Keratinocyte (primary cell): Measurements from ENCODE around the gene TENM4. TPM values are rescaled to one million over a fixed set of nuclear protein-coding genes. Genes with fewer than 3 reads are reported as not detected.

Experiments used
- DNase-seq: peaks from one replicate; pipeline ENCODE4 v3.0.0-alpha.2; 2011; ENCODE audit warnings: low read depth, missing footprints, low spot score
- FAIRE-seq: peaks from 2 replicates; lab custom pipeline; 2011; peaks lifted over from hg19 to GRCh38; lab: Jason Lieb, UNC
- H2AFZ ChIP-seq: 2 replicates; pipeline ENCODE4 v1.6.0; 2012; ENCODE audit warnings: low read length, control low read depth, inconsistent platforms; ENCODE audit not compliant: control insufficient read depth
- H3K27ac ChIP-seq: 2 replicates; pipeline ENCODE4 v1.5.1; 2011; ENCODE audit warnings: low read length; ENCODE audit not compliant: control insufficient read depth, insufficient read depth
- H3K27me3 ChIP-seq: 3 replicates; pipeline ENCODE4 v1.6.0; 2011; ENCODE audit warnings: low read length; ENCODE audit not compliant: control insufficient read depth, insufficient read depth; ENCODE audit errors: extremely low read depth
- H3K36me3 ChIP-seq, 2 experiments: 2 replicates in 1 of 2; 3 replicates in 1 of 2; pipeline ENCODE4 v1.5.1; 2011; ENCODE audit warnings: low read length in 2 of 2, mild to moderate bottlenecking in 1 of 2; ENCODE audit not compliant: control insufficient read depth in 2 of 2, insufficient read depth in 2 of 2; ENCODE audit errors: extremely low read depth in 1 of 2
- H3K4me1 ChIP-seq: 3 replicates; pipeline ENCODE4 v1.5.1; 2011; ENCODE audit warnings: low read length; ENCODE audit not compliant: control insufficient read depth, insufficient read depth; ENCODE audit errors: extremely low read depth
- H3K4me2 ChIP-seq: 3 replicates; pipeline ENCODE4 v1.6.0; 2011; ENCODE audit warnings: low read depth, low read length; ENCODE audit not compliant: control insufficient read depth, insufficient read depth; ENCODE audit errors: extremely low read depth
- H3K4me3 ChIP-seq, 3 experiments: fragments of 200-600 bp in 1 of 3; sonication (generic) in 1 of 3; 2 replicates in 2 of 3; 3 replicates in 1 of 3; pipeline ENCODE4 v1.5.1; 2011 to 2016; ENCODE audit warnings: low read length in 3 of 3, mild to moderate bottlenecking in 3 of 3, control low read depth in 2 of 3, inconsistent platforms in 1 of 3, low read depth in 1 of 3, mixed read lengths in 1 of 3, mixed run types in 1 of 3, moderate library complexity in 1 of 3; ENCODE audit not compliant: control insufficient read depth in 2 of 3, insufficient read depth in 2 of 3; ENCODE audit errors: extremely low read depth in 1 of 3
- H3K79me2 ChIP-seq: 2 replicates; pipeline ENCODE4 v1.6.0; 2012; ENCODE audit warnings: low read length; ENCODE audit not compliant: control insufficient read depth, insufficient read depth
- H3K9ac ChIP-seq: 3 replicates; pipeline ENCODE4 v1.6.0; 2011; ENCODE audit warnings: low read length; ENCODE audit not compliant: control insufficient read depth, insufficient read depth; ENCODE audit errors: extremely low read depth
- H3K9me1 ChIP-seq: 3 replicates; pipeline ENCODE4 v1.6.0; 2011; ENCODE audit warnings: low read length; ENCODE audit not compliant: control insufficient read depth, insufficient read depth; ENCODE audit errors: extremely low read depth
- H3K9me3 ChIP-seq: 2 replicates; pipeline ENCODE4 v1.5.1; 2012; ENCODE audit warnings: low read depth, low read length; ENCODE audit not compliant: control insufficient read depth
- H4K20me1 ChIP-seq: 3 replicates; pipeline ENCODE4 v1.6.0; 2011; ENCODE audit warnings: low read length; ENCODE audit not compliant: control insufficient read depth, insufficient read depth; ENCODE audit errors: extremely low read depth
- CTCF ChIP-seq, 3 experiments: IDR thresholded peaks in 1 of 3; conservative IDR thresholded peaks in 1 of 3; optimal IDR thresholded peaks in 1 of 3; 2 replicates in 2 of 3; 3 replicates in 1 of 3; pipeline versions ENCODE3 to v1.5.1; 2011; ENCODE audit warnings: low read length in 3 of 3, mild to moderate bottlenecking in 3 of 3, moderate library complexity in 2 of 3, control low read depth in 1 of 3, inconsistent platforms in 1 of 3; ENCODE audit not compliant: insufficient read depth in 2 of 3; ENCODE audit errors: extremely low read depth in 1 of 3
- EZH2 ChIP-seq: IDR thresholded peaks from one replicate; pipeline ENCODE4 v1.6.1; 2012; ENCODE audit warnings: inconsistent platforms, mild to moderate bottlenecking, low read length, moderate library complexity
- dilution Hi-C: fragments of 300-500 bp; cut with MboI; formaldehyde crosslinking; loops from one replicate; pipeline ENCODE4 v1.7.0; 2020; ENCODE audit warnings: low sequenced_read_pairs; ENCODE audit not compliant: extremely low pct_ligation_motif_present
- polyA plus RNA-seq, 5 experiments: library from polyadenylated mRNA; depleted of rRNA in 3 of 5; stranded (reverse) in 3 of 5; stranded (forward) in 1 of 5; unstranded in 1 of 5; fragments of >200 nt; gene quantifications; 1 replicate in 1 of 5; 2 replicates in 3 of 5; 3 replicates in 1 of 5; pipeline versions ENCODE4 v1.2.1 to v1.2.3, GENCODE V29; 2011 to 2012; ENCODE audit warnings: missing spikeins in 2 of 5, low read depth in 1 of 5, low replicate concordance in 1 of 5

The TENM4 gene
- polyA plus RNA-seq, 1 donor (not counting 4 experiments of a cell fraction or from before 2014, with no cell fraction given) = 3.5 TPM

DNA sequence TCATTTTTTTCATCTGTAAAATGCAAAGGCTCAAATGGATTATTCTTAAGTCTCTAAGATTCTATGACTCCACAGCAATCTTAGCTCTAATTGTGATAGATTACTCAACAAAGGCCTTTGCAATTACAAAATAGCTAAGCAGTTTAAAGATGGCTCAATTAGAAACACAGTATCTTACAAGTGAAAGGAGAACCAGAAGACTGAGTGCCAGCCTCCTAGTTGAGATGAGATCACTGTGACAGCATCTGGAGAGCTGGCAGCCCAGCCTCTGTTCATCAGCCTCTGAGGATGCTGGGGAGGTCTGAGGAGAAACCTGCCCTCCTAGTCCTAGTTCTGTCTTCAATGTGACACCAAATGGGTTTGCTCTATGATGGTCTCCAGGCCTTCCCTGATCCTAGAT is 707.8 kb downstream of the TENM4 start:
- Histone ChIP-seq H3K4me2 (no peak overlapping the region), H3K36me3 (peaks cover 0 to 1% of the 10 kb centered on the region in 2 experiments), H3K4me3 (no peak overlapping the region), H3K27ac (no peak overlapping the region), H3K4me1 (no peaks in the 10 kb centered on the region), H3K79me2 (no peaks in the 10 kb centered on the region), H3K27me3 (no peaks in the 10 kb centered on the region), H2AFZ (no peak overlapping the region), H3K9ac (no peak overlapping the region), H4K20me1 (no peaks in the 10 kb centered on the region), H3K9me1 (no peaks in the 10 kb centered on the region), H3K9me3 (no peaks in the 10 kb centered on the region)
- dilution Hi-C loops = no loop called here
- DNase-seq (no peak), FAIRE-seq (no peak)
- TF ChIP-seq EZH2 (no peak), CTCF (optimal IDR thresholded peaks at IDR 0.05 in 1 of 3, IDR thresholded peaks at IDR 0.05 in 1 of 3, conservative IDR thresholded peaks at IDR 0.05 in 1 of 3; ENCODE audit: extremely low read depth in 1 of 3, insufficient read depth in 2 of 3, low read length in 3 of 3) (no peak)

GRCh38 chr11:78732246-78732645 is 708.6 kb downstream of the TENM4 start:
- Histone ChIP-seq H3K27me3 (no peaks in the 10 kb centered on the region), H3K9ac (no peak overlapping the region), H3K4me3 (no peak overlapping the region), H3K36me3 (peaks cover 0 to 1% of the 10 kb centered on the region in 2 experiments), H4K20me1 (no peaks in the 10 kb centered on the region), H3K9me1 (no peaks in the 10 kb centered on the region), H2AFZ (no peak overlapping the region), H3K27ac (no peak overlapping the region), H3K79me2 (no peaks in the 10 kb centered on the region), H3K4me2 (no peak overlapping the region), H3K4me1 (no peaks in the 10 kb centered on the region), H3K9me3 (no peaks in the 10 kb centered on the region)
- DNase-seq (no peak), FAIRE-seq (no peak)
- dilution Hi-C loops = no loop called here
- TF ChIP-seq EZH2 = no peak
- no peak for TF ChIP-seq CTCF (optimal IDR thresholded peaks at IDR 0.05 in 1 of 3, IDR thresholded peaks at IDR 0.05 in 1 of 3, conservative IDR thresholded peaks at IDR 0.05 in 1 of 3; ENCODE audit: extremely low read depth in 1 of 3, insufficient read depth in 2 of 3, low read length in 3 of 3)
